H1 (cell line): ENCODE results near the gene YBX2.

ENCODE experiments used
- CTCF ChIP-seq, 3 experiments: IDR thresholded peaks; 1 replicate in 2 of 3; 2 replicates in 1 of 3; pipeline versions ENCODE4 v1.5.1 to v1.6.1; 2011; ENCODE audit warnings: low read length in 3 of 3, mild to moderate bottlenecking in 3 of 3, inconsistent platforms in 2 of 3, low read depth in 1 of 3, moderate library complexity in 1 of 3; ENCODE audit not compliant: insufficient read depth in 1 of 3; ENCODE audit errors: control extremely low read depth in 1 of 3
- HDAC2 ChIP-seq, 2 experiments: fragments of 300-600 bp in 1 of 2; sonication (generic) in 1 of 2; IDR thresholded peaks; 2 replicates each; pipeline ENCODE4 v1.6.1; 2011 to 2012; ENCODE audit warnings: low read depth in 2 of 2, low read length in 2 of 2, mild to moderate bottlenecking in 2 of 2, moderate library complexity in 2 of 2, borderline replicate concordance in 1 of 2, inconsistent platforms in 1 of 2
- JUN ChIP-seq: IDR thresholded peaks from 2 replicates; pipeline ENCODE4 v1.6.1; 2011; ENCODE audit warnings: low read depth, mild to moderate bottlenecking, improper control_type of control experiment, low read length
- TCF12 ChIP-seq: IDR thresholded peaks from 2 replicates; pipeline ENCODE4 v1.6.1; 2011; ENCODE audit warnings: low read depth, mild to moderate bottlenecking, low read length

- TF ChIP-seq CTCF (IDR thresholded peaks at IDR 0.05; ENCODE audit: control extremely low read depth in 1 of 3, insufficient read depth in 1 of 3, low read depth in 1 of 3, low read length in 3 of 3): no peak
- no peak for TF ChIP-seq HDAC2 (IDR thresholded peaks at IDR 0.05; ENCODE audit: borderline replicate concordance in 1 of 2, low read depth in 2 of 2, low read length in 2 of 2)
- TF ChIP-seq JUN: no peak
- TF ChIP-seq TCF12: no peak
Measured at GRCh38 chr17:7292194-7292593, 2.2 kb downstream of the YBX2 start.
